Liver (tissue), 9 donors: Measurements from ENCODE around the gene CCDC81. TPM values are rescaled to one million over a fixed set of nuclear protein-coding genes. Genes with fewer than 3 reads are reported as not detected.

Experiments
- DNase-seq: peaks from one replicate; pipeline ENCODE4 v3.0.0-alpha.2; 2017; ENCODE audit warnings: low spot score
- H3K27ac ChIP-seq, 2 donors: one replicate each; pipeline ENCODE4 v1.7.0; 2013; ENCODE audit warnings: inconsistent platforms in 2 of 2, low read length in 2 of 2, control low read depth in 1 of 2, low read depth in 1 of 2, mild to moderate bottlenecking in 1 of 2
- H3K27me3 ChIP-seq, 4 donors: one replicate each; pipeline versions ENCODE4 v1.6.1 to v1.7.0; 2013; ENCODE audit warnings: low read length in 3 of 4, inconsistent platforms in 1 of 4, mild to moderate bottlenecking in 1 of 4, moderate library complexity in 1 of 4; ENCODE audit not compliant: control insufficient read depth in 4 of 4, insufficient read depth in 4 of 4
- H3K36me3 ChIP-seq, 4 donors: one replicate each; pipeline versions ENCODE4 v1.6.1 to v1.7.0; 2013; ENCODE audit warnings: low read length in 3 of 4, mild to moderate bottlenecking in 3 of 4, low read depth in 1 of 4, moderate library complexity in 1 of 4; ENCODE audit not compliant: control insufficient read depth in 4 of 4, insufficient read depth in 3 of 4
- H3K4me1 ChIP-seq, 4 donors: one replicate each; pipeline versions ENCODE4 v1.6.1 to v1.7.0; 2013; ENCODE audit warnings: low read length in 3 of 4, mild to moderate bottlenecking in 3 of 4, moderate library complexity in 1 of 4; ENCODE audit not compliant: control insufficient read depth in 4 of 4, insufficient read depth in 4 of 4
- H3K4me3 ChIP-seq, 3 donors: one replicate each; pipeline versions ENCODE4 v1.6.1 to v1.7.0; 2013; ENCODE audit warnings: low read length in 3 of 3, control low read depth in 1 of 3, low read depth in 1 of 3, mild to moderate bottlenecking in 1 of 3
- H3K9ac ChIP-seq, 2 donors: one replicate each; pipeline ENCODE4 v1.7.0; 2013; ENCODE audit warnings: low read length in 2 of 2, mild to moderate bottlenecking in 2 of 2, moderate library complexity in 2 of 2, control low read depth in 1 of 2, low read depth in 1 of 2
- H3K9me3 ChIP-seq, 4 donors: one replicate each; pipeline versions ENCODE4 v1.6.1 to v1.7.0; 2013; ENCODE audit warnings: low read length in 3 of 4; ENCODE audit not compliant: control insufficient read depth in 4 of 4
- ATF3 ChIP-seq: IDR thresholded peaks from 2 replicates; pipeline ENCODE4 v1.6.1; 2016; ENCODE audit warnings: antibody characterized with exemption
- CTCF ChIP-seq: fragments of 150-350 bp; IDR thresholded peaks from 2 replicates; pipeline ENCODE4 v1.5.1; 2017; ENCODE audit warnings: improper control_type of control experiment, low read depth, low read length; ENCODE audit not compliant: missing input control
- EGR1 ChIP-seq, 2 donors: IDR thresholded peaks; 2 replicates each; pipeline ENCODE4 v1.6.1; 2016 to 2018; ENCODE audit warnings: antibody characterized with exemption in 2 of 2, low read depth in 2 of 2
- FOXA1 ChIP-seq: IDR thresholded peaks from 2 replicates; pipeline ENCODE4 v1.6.1; 2016; ENCODE audit warnings: antibody characterized with exemption
- FOXA2 ChIP-seq: IDR thresholded peaks from 2 replicates; pipeline ENCODE4 v1.6.1; 2016; ENCODE audit warnings: antibody characterized with exemption
- GABPA ChIP-seq, 2 donors: IDR thresholded peaks in 1 of 2; conservative IDR thresholded peaks in 1 of 2; 2 replicates each; pipeline ENCODE4 v1.6.1; 2016; ENCODE audit warnings: antibody characterized with exemption in 2 of 2, mild to moderate bottlenecking in 1 of 2, moderate library complexity in 1 of 2
- HNF4A ChIP-seq, 2 donors: conservative IDR thresholded peaks; 2 replicates each; pipeline ENCODE4 v1.6.1; 2016; ENCODE audit warnings: antibody characterized with exemption in 2 of 2, mild to moderate bottlenecking in 2 of 2
- HNF4G ChIP-seq: IDR thresholded peaks from 2 replicates; pipeline ENCODE4 v1.6.1; 2016; ENCODE audit warnings: antibody characterized with exemption
- JUND ChIP-seq, 2 donors: IDR thresholded peaks; 2 replicates each; pipeline ENCODE4 v1.6.1; 2016; ENCODE audit warnings: antibody characterized with exemption in 2 of 2
- NR2F2 ChIP-seq: IDR thresholded peaks from 2 replicates; pipeline ENCODE4 v1.6.1; 2016; ENCODE audit warnings: antibody characterized with exemption
- RAD21 ChIP-seq, 2 donors: IDR thresholded peaks; 2 replicates each; pipeline ENCODE4 v1.6.1; 2016; ENCODE audit warnings: antibody characterized with exemption in 2 of 2, mild to moderate bottlenecking in 2 of 2
- REST ChIP-seq: IDR thresholded peaks from 2 replicates; pipeline ENCODE4 v1.6.1; 2016; ENCODE audit warnings: antibody characterized with exemption, mild to moderate bottlenecking
- RXRA ChIP-seq, 2 donors: IDR thresholded peaks; 2 replicates each; pipeline ENCODE4 v1.6.1; 2017 to 2018; ENCODE audit warnings: antibody characterized with exemption in 2 of 2, mild to moderate bottlenecking in 1 of 2
- SP1 ChIP-seq: IDR thresholded peaks from 2 replicates; pipeline ENCODE4 v1.6.1; 2018; ENCODE audit warnings: antibody characterized with exemption, mild to moderate bottlenecking
- TAF1 ChIP-seq: conservative IDR thresholded peaks from 2 replicates; pipeline ENCODE4 v1.6.1; 2016; ENCODE audit warnings: antibody characterized with exemption, mild to moderate bottlenecking
- YY1 ChIP-seq: IDR thresholded peaks from 2 replicates; pipeline ENCODE4 v1.6.1; 2016; ENCODE audit warnings: antibody characterized with exemption, mild to moderate bottlenecking
- WGBS: extraction: QIAGEN DNeasy Blood & Tissue Kit; methylation state at CpG from one replicate; pipeline ENCODE4 v1.1.7; 2013; 5-methylcytosine and 5-hydroxymethylcytosine counted together
- polyA plus RNA-seq, 2 donors: library from polyadenylated mRNA; stranded (reverse) in 1 of 2; unstranded in 1 of 2; fragments of 200-250 nt in 1 of 2; fragments of >200 nt in 1 of 2; fragmentation: Nextera tagmentation in 1 of 2; extraction: Ambion mirVana in 1 of 2; gene quantifications; one replicate each; pipeline versions ENCODE4 v1.2.1 to v1.2.3, GENCODE V29; 2013 to 2015
- total RNA-seq, 2 donors: library from RNA; depleted of rRNA; stranded (reverse); fragments of >200 nt; gene quantifications; one replicate each; pipeline ENCODE4 v1.2.3, GENCODE V29; 2014
- TF ChIP-seq, protein P1 (sequence below): IDR thresholded peaks from 2 replicates; pipeline ENCODE4 v1.6.1; 2016; ENCODE audit warnings: antibody characterized with exemption
- donor health status: healthy.
- donor health status: healthy.
- donor health status: healthy.
- donor health status: healthy.
- donor health status: healthy.

The CCDC81 gene
- total and polyA plus RNA-seq, 4 donors, result 0.32 to 1.1 (median 0.67) TPM; not detected in 1

GRCh38 chr11:86418106-86418505, 43.4 kb downstream of the CCDC81 start:
- no peak overlapping the region for H3K4me3 ChIP-seq
- H3K9me3 ChIP-seq, result no peaks in the 10 kb centered on the region
- no peaks in the 10 kb centered on the region for H3K4me1 ChIP-seq
- H3K27ac ChIP-seq, result no peak overlapping the region
- H3K27me3 ChIP-seq, result no peaks in the 10 kb centered on the region
- TF ChIP-seq, protein P1, sequence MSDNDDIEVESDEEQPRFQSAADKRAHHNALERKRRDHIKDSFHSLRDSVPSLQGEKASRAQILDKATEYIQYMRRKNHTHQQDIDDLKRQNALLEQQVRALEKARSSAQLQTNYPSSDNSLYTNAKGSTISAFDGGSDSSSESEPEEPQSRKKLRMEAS, result no peak
- no peak for TF ChIP-seq TAF1
- TF ChIP-seq SP1, result no peak
- TF ChIP-seq HNF4A (conservative IDR thresholded peaks at IDR 0.05), result no peak
- no peak for TF ChIP-seq HNF4G
- no peak for TF ChIP-seq EGR1 (IDR thresholded peaks at IDR 0.05; ENCODE audit: low read depth in 2 of 2)
- no peak for TF ChIP-seq FOXA2
- TF ChIP-seq REST, result no peak
- TF ChIP-seq NR2F2, result no peak
- TF ChIP-seq JUND (IDR thresholded peaks at IDR 0.05), result no peak
- no peak for TF ChIP-seq FOXA1
- TF ChIP-seq CTCF, result no peak
- no peak for TF ChIP-seq RAD21 (IDR thresholded peaks at IDR 0.05)
- no peak for TF ChIP-seq ATF3
- no peak for TF ChIP-seq GABPA (IDR thresholded peaks at IDR 0.05 in 1 of 2, conservative IDR thresholded peaks at IDR 0.05 in 1 of 2)
- TF ChIP-seq RXRA (IDR thresholded peaks at IDR 0.05), result no peak
- no peak for TF ChIP-seq YY1
- no peaks in the 10 kb centered on the region for H3K36me3 ChIP-seq
- no peak for DNase-seq
- H3K9ac ChIP-seq, result no peak overlapping the region
- WGBS, result 91% methylated on average over 3 of the region's 3 CpGs

DNA sequence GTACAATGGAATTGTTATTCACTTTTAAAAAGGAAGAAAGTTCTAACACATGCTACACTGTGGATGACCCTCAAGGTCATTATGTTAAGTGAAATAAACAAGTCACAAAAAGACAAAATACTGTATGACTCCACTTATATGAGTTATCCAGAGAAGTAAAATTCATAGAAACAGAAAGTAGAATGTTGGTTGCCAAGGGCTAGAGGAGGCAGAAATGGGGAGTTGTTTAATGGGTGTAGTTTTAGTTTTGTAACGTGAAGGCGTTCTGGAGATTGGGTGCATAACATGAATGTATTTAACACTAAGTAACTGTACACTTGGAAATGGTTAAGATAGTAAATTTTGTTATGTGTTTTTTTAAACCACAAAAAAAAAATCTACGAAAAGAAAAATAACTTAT, 43.8 kb downstream of the CCDC81 start:
- Histone ChIP-seq H3K4me1 (no peaks in the 10 kb centered on the region), H3K4me3 (no peak overlapping the region), H3K9ac (no peak overlapping the region), H3K36me3 (no peaks in the 10 kb centered on the region), H3K9me3 (no peaks in the 10 kb centered on the region), H3K27ac (no peak overlapping the region), H3K27me3 (no peaks in the 10 kb centered on the region)
- no peak for TF ChIP-seq YY1
- TF ChIP-seq JUND (IDR thresholded peaks at IDR 0.05), result no peak
- no peak for TF ChIP-seq NR2F2
- no peak for TF ChIP-seq ATF3
- no peak for TF ChIP-seq RXRA (IDR thresholded peaks at IDR 0.05)
- WGBS, result 93% methylated on average over 3 of the region's 3 CpGs
- no peak for DNase-seq
